GM10266 (cell line): ENCODE measurements around the gene TFCP2.

ENCODE experiments used
- DNase-seq: peaks from one replicate; pipeline ENCODE4 v3.0.0; 2012; ENCODE audit errors: extremely low spot score
- TF ChIP-seq, protein P1 (sequence below): IDR thresholded peaks from 2 replicates; pipeline ENCODE4 v1.5.1; 2012; ENCODE audit warnings: mild to moderate bottlenecking, low read depth; ENCODE audit not compliant: control insufficient read depth, insufficient read depth; ENCODE audit errors: missing control alignments

Gene TFCP2

DNA sequence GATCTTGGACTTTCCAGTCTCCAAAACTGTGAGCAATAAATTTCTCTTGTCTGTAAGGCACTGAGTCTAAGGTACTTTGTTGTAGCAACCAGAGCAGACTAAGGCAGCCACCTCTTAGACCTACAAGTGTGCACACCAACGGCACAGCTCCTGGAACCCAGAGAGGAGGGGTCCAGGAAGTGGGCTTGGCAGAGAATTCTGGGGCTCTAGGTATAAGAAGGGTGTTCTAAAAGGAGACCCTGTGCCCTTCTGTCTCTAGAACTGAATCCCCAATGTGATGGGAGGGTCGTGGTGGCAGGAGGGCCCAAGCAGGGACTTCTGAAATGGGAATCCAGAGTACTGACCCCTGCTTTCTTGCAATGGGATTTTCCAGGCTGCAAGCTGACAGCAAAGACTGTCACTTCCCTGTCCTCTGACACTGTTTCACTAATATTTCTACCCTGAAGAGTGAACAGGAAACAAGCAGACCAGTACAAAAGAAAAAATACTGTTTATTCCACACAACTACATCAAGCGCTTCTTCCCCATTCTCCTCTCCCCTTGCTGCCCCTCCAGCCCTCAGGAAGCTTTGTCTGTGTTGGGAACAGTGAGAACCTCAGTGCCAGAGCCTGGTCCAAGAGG lies 13.6 kb upstream of the TFCP2 start:
- DNase-seq: no peak
- TF ChIP-seq, protein P1, sequence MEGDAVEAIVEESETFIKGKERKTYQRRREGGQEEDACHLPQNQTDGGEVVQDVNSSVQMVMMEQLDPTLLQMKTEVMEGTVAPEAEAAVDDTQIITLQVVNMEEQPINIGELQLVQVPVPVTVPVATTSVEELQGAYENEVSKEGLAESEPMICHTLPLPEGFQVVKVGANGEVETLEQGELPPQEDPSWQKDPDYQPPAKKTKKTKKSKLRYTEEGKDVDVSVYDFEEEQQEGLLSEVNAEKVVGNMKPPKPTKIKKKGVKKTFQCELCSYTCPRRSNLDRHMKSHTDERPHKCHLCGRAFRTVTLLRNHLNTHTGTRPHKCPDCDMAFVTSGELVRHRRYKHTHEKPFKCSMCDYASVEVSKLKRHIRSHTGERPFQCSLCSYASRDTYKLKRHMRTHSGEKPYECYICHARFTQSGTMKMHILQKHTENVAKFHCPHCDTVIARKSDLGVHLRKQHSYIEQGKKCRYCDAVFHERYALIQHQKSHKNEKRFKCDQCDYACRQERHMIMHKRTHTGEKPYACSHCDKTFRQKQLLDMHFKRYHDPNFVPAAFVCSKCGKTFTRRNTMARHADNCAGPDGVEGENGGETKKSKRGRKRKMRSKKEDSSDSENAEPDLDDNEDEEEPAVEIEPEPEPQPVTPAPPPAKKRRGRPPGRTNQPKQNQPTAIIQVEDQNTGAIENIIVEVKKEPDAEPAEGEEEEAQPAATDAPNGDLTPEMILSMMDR: no peak

DNA sequence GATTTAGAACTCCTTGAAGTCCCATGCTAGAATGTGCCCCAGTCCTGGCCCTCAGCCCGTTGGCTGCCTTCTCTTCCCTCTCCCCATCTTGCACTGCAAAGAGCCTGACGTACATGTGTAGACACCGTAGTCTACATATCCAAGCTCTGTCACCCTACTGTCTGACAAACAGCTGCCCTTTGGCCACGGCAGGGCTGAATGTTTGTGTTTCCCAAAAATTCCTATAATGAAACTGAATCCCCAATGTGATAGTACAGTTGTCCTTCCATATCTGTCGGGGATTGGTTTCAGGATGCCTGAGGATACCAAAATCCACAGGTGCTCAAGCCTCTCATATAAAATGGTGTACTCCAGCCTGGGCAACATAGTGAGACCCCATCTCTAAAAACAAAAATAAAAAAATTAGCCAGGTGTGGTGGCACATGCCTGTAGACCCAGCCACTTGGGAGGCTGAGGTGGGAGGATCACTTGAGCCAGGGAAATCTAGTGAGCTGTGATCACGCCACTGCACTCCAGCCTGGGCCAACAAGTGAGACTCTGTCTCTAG lies 12.3 kb upstream of the TFCP2 start:
- no peak for DNase-seq
- TF ChIP-seq, protein P1: no peak

DNA sequence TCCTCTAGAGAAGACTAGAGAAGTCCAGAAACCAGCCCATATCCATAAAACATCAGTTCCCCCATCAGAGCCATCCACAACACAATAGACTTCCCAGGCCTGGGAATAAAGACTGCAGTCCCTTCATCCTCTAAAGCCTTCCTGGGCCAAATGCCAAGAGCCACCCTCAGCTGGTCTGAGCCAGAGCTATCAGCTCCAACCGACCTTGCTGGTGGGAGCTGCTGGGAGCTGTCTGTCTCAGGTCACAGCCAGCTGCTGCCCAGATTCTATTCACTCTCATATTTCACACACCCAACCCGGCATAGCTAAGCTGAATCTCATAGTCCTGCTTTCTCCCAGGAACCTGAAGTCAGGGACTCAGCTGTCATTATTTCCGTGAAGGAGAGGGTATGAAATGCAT lies 10.9 kb upstream of the TFCP2 start:
- DNase-seq: no peak
- TF ChIP-seq, protein P1: no peak

DNA sequence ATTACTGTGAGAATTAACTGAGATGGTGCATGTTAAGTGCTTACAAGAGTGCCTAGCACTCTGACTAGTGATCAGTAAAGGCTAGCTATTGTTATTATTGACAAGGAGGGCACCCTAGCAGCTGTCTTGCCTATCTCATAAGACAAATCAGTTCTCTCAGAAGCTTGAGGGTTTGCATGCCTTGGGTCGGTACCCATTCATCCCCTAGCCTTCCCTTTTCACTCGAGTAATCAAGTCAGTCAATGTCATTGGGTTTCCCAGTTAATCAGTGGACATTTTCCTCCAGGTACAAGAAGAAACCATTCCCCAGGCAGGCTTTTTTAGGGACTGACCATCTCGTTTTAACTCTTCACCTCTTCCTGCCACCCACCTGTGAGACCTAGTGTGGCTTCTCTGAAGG lies 10.4 kb upstream of the TFCP2 start:
- DNase-seq: no peak
- TF ChIP-seq, protein P1: no peak

DNA sequence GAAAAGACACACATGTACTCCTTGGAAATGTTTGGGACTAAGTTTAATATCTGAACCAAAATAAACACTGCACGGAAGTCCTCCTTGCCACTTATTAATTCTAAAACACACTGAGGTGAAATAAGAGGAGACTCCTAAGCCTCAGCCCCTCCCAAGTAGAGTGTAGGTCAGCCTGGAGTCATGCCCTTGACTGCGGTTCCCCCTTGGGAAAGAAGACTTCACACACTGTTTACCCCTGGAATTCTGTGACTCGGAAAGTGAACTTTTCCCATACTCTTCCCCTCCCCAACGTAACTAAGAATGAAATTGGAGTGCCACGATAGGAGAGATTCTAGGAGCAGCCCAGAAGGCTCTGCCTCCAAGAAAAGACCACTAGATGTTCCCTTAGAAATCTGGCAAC lies 8.6 kb upstream of the TFCP2 start:
- no peak for DNase-seq
- TF ChIP-seq, protein P1: no peak

DNA sequence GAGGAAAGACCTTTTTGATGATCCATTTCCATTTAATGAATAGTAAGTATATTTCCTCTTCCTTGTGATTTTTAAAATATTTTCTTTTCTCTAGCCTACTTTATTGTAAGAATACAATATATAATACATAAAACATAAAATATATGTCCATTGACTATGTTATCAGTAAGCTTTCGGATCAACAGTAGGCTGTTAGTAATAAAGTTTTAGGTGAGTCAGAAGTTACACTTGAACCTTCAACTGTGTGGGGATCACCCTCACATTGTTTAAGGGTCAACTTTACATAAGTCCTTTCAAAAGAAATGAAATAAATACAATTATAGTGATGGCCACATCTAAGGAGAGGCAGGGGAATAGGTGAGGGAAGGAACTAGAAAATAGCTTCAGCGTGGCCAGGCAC lies 5.0 kb upstream of the TFCP2 start:
- DNase-seq: no peak
- TF ChIP-seq, protein P1: no peak

DNA sequence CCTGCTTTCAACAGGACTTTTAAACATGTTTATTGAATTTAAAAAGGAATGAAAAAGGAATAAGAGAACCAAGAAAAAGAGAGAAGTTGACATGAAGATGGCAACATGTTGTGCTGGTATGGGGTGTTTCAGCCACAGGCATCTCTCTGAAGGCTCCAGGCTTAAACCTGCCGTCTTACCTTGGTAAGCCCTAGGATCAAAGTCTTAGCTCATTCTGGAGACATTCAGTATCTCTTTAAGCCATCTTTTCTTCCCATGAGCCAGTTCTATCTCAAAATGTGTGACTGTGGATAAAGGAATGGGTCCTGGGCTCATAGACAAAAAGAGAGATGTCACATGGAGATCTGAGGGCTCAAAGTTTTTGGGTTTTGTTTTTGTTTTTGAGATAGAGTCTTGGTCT lies 1.6 kb upstream of the TFCP2 start:
- TF ChIP-seq, protein P1: no peak
- DNase-seq: no peak
